Brain pericyte (primary cell): ENCODE data around the gene MADCAM1.

Experiments
- DNase-seq: peaks from one replicate; pipeline ENCODE4 v3.0.0-alpha.2; 2012; ENCODE audit warnings: low read depth, low spot score

The MADCAM1 gene

DNA sequence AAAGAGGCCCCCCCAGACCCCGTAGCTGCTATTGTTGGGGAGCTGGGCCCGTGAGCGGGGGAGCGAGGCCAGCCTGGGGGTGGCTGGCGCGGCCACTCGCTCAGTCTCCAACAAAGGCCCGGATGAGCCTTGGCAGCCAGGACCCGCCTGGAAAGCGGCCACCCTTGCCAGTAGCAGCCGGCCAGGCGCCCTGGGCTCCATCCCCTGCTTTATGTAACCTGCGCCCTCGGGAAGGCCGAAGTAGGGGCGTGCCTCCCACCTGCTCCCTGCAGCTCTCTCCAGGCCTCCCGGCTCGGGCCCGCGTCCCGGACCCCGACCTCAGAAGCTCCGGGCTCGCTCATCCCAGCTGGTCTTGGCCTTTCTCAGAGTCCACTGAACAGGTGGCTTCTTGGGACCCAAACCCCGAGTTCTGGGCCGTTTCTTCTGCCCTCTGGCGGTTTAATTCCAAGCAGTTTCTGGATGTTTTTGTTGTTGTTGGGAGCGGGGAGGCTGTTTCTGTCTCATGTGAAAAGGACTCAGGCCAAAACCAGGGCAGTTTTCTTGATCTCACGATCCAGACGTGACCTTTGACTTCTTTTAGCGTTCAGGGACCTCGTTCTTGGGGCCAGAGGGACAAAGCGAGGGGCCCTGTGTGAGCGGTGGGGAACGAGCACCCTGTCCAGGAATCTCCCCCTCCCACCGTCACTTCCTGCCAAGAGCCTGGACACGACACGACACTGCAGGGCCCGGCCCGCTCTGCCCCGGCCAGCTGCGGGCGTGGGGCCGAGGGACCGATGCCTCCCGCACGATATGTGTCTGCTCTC, 36.5 kb downstream of the MADCAM1 start:
- DNase-seq, result no peak

DNA sequence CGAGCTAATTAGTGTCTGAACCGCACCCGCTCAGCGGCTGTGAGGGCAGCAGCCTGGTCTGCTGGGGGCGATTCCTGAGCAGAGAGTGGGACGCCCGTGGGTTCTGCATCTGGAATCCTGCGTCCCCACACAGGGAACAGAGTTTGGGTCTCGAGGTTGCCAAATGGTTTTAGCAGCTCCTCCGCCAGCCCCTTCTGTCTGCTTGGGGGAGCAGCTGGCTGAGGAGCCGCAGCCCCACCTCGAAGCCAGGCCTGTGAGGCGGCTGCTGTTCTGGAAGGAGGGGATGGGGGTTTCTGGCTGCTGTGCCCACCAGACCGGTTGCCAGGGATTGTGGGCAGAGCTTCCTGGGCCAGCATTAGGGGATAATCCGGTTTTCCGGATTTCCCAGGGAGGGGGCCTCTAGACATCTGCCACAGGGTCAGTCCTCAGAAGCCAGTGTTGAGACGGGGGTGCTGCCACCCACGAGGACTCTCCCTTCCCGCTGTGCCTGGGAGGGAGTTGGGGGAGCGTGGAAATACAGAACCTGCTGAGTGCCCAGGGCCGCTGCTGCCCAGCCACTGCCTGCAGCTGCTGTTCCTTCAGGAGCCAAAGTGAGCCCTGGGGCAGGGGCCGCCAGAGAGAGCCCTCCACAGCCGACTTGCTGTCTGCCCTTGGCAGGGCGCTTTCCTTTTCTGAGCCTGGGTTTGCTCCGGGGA, 37.2 kb downstream of the MADCAM1 start:
- DNase-seq, result no peak

DNA sequence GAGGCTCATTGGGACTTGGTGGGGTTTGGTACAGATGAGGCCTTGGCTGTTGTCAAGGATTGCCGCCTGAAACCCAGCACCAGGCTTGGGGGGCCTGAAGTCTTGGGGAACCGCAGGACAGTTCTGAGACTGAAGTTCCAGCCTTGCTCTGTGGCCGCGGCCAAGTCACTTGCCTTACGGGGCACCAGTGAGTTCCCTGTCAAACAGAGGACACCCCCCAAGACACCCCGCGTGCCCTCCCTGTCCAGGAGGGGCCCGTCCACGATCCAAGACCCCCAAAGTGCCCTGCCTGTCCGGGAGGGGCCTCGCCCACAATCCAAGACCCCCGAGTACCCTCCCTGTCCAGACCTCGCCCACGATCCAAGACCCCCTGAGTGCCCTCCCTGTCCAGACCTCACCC, 37.8 kb downstream of the MADCAM1 start:
- no peak for DNase-seq

DNA sequence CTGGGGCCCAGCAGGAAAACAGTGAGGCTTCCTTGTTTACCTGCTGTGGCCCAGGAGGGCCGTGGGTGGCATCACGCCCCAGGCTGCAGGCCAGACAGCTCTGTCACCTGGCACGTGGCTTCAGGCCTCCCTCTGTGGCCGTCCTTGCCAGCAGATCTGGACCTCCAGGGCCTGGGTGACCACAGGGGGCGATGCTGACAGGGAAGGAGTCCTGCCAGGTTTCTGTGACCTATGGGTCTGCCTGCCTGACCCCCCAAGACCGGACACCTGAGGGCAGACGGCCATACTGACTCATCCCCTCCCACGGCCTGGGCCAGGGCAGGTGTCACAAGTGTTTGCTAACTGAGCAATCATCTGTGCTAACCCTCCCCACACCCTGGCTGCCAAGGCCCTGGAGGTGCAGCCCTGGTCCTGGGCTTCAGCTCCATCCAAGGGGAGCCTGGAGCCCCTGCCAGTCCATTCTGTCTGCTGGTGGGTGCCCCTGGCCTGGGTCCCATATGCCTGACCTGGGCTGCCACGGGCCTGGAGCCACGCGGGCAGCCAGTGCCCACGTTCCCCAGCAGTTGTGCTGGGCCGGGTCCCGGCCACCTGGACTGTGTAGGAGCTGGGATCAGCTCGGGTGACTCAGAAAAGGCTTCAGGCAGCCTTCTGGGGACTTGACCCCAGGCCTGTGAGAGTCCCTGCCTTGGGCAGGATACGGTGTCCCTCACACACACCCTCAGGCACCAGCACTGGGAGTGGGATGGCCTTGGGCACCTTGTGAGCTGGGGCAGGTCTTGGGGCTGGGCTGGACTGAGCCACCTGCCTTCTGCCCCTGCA, 38.9 kb downstream of the MADCAM1 start:
- no peak for DNase-seq

DNA sequence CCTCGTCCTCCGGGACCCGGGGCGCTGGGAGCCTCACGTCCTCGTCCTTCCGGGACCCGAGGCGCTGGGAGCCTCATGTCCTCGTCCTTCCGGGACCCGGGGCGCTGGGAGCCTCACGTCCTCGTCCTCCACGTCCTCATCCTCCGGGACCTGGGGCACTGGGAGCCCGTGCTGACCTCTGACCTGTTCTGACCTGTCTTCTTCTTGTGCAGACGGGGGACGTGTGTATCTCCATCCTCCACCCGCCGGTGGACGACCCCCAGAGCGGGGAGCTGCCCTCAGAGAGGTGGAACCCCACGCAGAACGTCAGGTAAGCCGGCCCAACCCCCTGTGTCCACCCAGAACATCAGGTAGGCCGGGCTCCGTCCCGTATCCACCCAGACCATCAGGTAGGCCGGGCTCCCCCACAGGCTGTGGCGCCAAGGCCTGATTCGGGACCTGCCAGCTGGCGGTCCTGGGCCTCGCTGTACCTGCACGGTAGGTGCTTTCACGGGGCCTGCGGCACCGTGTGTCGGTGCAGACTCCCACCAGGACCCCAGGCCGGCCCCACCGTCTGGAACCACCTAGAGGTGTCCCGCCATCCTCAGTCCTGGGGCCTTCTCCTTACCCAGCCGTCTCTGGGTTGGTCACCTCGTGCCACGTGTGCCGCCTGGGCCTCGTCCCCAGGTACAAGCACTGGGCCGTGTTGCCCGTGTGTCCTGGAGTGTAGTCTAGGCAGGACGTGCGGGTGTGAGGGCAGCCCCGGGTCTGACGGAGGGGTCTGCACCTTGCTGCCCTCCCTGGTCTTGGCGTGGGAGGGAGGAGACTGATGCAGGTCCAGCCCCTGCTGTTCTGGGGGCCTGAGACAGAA, 40.0 kb downstream of the MADCAM1 start:
- DNase-seq, result no peak

DNA sequence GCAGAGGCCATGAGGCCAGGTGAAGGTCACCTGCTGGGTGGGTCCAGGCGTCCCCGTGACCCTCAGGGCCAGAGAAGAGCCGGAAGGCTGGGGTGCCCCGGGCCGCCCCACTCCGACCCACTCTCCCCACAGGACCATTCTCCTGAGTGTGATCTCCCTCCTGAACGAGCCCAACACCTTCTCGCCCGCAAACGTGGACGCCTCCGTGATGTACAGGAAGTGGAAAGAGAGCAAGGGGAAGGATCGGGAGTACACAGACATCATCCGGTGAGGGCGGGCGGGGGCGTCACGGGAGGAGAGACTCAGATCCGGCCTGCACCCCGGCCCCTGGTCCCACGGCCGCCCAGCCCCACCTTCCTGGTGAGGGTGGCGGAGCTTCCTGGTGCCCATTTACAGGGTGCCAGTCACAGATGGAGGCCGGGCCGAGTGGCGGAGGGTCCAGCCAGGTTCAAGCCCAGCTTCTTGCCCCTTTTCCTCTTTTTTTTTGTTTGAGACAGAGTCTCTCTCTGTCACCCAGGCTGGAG, 40.7 kb downstream of the MADCAM1 start:
- DNase-seq, result no peak

GRCh38 chr19:538641-539428, 42.5 kb downstream of the MADCAM1 start:
- DNase-seq, result no peak

GRCh38 chr19:539429-540030, 43.2 kb downstream of the MADCAM1 start:
- DNase-seq, result no peak

GRCh38 chr19:540867-541637, 44.8 kb downstream of the MADCAM1 start:
- DNase-seq, result no peak

DNA sequence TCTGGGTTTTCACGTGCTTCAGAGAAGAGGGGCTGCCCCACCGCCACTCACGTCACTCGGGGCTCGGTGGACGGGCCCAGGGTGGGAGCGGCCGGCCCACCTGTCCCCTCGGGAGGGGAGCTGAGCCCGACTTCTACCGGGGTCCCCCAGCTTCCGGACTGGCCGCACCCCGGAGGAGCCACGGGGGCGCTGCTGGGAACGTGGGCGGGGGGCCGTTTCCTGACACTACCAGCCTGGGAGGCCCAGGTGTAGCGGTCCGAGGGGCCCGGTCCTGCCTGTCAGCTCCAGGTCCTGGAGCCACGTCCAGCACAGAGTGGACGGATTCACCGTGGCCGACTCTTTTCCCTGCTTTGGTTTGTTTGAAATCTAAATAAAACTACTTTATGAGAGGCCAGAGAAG, 45.4 kb downstream of the MADCAM1 start:
- no peak for DNase-seq

DNA sequence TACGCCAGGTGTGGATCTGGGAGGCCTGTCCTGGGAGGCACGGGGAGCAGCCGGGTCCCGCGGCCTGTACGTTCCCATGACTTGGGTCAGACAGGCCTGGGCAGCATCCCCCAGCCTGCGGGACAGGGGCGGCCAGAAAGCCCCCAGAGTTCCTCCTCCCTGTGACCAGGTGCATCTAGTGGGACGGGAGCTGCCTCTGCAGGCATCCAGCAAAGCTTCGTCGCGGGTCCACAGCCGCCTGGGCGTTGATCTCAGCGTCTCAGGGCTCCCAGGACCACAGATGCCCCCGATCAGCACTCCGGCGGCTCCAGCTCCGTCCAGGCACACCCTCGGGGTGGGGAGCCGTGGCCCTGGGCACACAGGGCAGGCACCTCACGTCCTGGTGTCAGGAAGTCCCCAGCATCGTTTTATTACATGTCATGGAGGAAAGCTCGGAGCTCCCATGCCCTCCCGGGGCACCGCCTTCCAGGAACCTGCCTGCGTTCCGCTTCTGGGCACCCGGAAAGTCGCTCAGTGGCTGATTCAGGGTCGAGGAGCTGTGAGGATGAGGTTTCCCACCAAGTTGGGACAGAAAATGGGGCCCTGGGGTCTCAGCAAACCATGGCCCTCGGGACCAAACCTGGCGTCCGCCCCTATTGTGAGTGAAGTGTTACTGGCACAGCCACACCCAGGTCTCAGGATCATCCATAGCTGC, 46.0 kb downstream of the MADCAM1 start:
- no peak for DNase-seq

- DNase-seq, result no peak
These were observed 47.8 kb downstream of the MADCAM1 start, which contains the start of gene GZMM for GRCh38 chr19:543910-544608. Gene GZMM (plus strand): TSS chr19:544053. CDS start chr19:544072, 19 bp downstream.

DNA sequence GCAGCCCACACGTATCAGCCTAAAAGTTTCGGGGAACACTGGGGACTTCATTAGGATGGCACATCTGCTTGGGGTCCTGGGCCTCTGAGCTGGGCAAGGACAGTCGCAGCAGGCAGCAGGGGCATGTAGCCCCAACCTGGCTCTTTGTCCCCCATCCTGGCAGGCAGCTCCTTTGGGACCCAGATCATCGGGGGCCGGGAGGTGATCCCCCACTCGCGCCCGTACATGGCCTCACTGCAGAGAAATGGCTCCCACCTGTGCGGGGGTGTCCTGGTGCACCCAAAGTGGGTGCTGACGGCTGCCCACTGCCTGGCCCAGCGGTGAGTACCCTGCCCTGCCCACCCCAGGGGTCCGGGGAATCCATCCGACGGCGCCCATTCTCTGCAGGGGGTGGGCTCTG, 50.8 kb downstream of the MADCAM1 start:
- DNase-seq, result no peak

DNA sequence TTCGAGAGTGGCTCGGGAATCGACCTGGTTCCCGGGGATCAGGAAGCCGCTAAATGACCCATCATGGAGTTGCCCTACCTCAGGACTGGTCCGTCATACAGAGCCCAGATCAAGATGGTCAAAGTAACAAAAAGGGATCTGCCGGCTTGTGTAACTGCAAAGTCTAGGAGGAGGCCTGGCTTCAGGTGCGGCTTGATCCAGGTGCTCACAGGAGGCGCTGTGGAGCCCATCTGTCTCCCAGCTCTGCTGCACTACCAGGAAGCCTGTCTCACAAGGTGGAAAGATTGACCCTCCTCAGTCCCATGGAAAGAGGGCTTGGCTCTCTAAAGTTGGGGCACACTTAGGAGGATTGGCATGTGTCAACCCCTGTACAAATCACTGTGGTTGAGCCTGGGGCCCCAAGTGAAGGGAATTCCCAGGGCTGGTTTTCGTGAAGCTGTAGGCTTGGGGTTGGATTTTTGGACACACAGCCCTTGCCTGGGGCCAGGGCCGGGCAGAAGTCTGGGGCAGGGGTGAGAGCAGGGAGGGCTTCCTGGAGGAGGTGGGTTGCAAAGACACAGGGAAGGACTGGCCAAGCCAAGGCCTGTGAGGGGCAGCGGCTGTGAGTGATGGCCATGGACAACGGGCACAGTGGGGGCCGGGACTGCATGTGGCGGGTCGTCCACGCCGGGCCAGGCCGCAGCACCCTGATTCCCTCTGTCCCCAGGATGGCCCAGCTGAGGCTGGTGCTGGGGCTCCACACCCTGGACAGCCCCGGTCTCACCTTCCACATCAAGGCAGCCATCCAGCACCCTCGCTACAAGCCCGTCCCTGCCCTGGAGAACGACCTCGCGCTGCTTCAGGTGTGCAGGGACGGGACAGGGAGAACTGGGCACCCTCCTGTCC, 51.8 kb downstream of the MADCAM1 start:
- no peak for DNase-seq

GRCh38 chr19:548886-549830, 52.9 kb downstream of the MADCAM1 start:
- no peak for DNase-seq

- DNase-seq, result no peak
These were observed 58.5 kb downstream of the MADCAM1 start for GRCh38 chr19:554817-555216.
